UCSD-AML1 (cell line): ENCODE data around the gene PSMD2.

Experiments used
- DNase-seq: peaks from one replicate; lab custom pipeline; 2025; ENCODE audit not compliant: unreplicated experiment; lab: John Stamatoyannopoulos, UW

PSMD2 gene

GRCh38 chr3:184354121-184354728 lies 55.2 kb downstream of the PSMD2 start:
- DNase-seq: peak; percentile 65

GRCh38 chr3:184354754-184355153 lies 55.7 kb downstream of the PSMD2 start:
- no peak for DNase-seq

GRCh38 chr3:184355261-184356040 lies 56.4 kb downstream of the PSMD2 start:
- DNase-seq: no peak

DNA sequence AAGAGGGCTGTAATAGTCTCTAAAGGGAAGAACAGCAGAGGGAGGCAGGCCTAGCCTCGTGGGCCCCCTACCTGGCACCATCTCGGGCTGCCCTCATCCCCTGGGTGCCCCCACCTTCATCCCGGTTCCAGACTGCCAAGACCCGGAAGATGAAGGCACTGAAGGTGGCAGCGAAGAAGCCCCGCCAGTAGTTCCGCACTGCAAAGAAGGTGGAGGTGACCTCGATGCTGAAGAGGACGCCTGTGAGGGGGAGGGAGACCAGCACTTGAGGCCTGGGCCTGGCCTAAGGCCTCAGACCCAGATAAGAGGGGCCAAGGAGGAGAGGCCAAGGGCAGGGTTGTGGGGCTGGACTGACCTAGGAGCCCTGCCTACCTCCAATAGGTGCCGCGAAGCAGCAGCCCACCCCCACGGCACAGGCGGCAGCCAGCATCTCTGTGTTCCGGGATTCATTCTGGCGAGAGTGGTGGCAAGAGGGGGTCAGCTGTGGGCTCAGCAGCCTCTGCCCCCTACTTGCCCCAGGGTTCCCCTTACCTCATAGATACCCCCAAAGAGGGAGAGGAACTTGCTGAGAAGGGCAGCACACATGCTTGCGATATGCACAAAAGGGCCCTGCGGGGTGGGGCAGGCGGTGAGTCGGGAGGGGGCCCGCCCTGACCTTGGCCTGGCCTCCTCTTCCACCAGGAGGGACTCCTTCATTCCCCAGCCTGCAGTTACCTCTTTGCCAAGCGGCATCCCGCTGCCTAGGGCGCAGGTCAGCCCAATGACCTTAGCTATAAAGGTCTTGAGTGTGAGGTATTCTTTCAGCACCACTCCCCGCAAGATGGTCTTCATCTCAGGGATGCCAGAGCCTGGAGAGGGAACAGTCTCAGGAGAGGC lies 58.4 kb downstream of the PSMD2 start:
- DNase-seq: no peak

- no peak for DNase-seq
Measured at GRCh38 chr3:184358124-184358767, 59.2 kb downstream of the PSMD2 start.
